ENCODE data around the gene KIRREL3.

DNA sequence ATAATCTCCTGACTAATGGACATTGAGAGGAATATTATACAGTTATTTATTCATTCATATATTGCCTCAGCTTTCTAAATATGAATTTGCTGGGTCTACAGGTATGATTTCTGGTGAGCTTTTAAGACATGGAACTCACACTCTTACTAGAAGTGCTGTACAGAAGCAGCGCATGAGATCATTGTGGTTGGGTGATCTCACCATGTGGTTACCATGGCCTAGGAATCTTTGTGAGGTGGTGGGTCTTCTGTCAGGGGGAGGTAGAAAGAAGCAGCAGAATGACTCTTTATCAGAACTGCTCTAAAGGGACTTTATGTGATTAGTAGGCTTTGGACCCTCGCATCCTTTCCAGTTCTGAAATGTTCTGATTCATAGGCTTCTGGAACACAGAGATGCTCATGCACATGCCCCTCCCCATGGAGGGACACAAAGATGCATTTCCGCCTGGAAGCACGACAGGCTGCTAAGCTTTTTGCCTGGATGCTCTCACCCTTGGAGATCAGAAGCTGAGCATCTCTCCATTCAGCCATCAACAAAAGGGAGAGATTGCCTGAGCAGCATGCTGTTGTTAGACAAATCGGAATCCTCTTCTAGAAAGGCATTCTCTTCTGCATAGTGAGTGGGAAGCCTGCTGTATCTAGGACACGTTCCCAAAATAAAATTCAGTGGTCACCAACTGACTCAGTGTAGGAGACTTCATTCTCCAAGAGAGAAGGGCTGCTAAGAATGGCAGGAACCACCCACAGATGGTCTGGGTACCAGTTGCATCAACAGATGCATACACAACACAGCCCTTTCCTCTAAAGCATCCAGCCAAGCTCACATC is 51.3 kb downstream of the KIRREL3 start:
- no peak for TF ChIP-seq EZH2 (IDR thresholded peaks at IDR 0.05; ENCODE audit: insufficient read depth, poor library complexity, severe bottlenecking)
- TF ChIP-seq EZH2phosphoT487 (IDR thresholded peaks at IDR 0.05; ENCODE audit: insufficient read depth, low read depth): no peak
